Osteocyte (in vitro differentiated cells): ENCODE data around the gene FGD5. TPM values are rescaled to one million over a fixed set of nuclear protein-coding genes. Genes with fewer than 3 reads are reported as not detected.
"Not testable (repeated sequence)": the region's sequence is repeated elsewhere in the genome, so short reads cannot be mapped to it uniquely, and the experiment has no call there.

ENCODE experiments used
- DNase-seq: peaks from one replicate; pipeline ENCODE4 v3.0.0; 2021; ENCODE audit warnings: mixed read lengths; ENCODE audit not compliant: unreplicated experiment; ENCODE audit errors: extremely low spot score
- H3K27ac Mint-ChIP-seq: one replicate; pipeline ENCODE4 v1.8.0; 2021; ENCODE audit warnings: mild to moderate bottlenecking, mixed read lengths; ENCODE audit not compliant: unreplicated experiment
- H3K27me3 Mint-ChIP-seq: one replicate; pipeline ENCODE4 v1.8.0; 2021; ENCODE audit warnings: mixed read lengths; ENCODE audit not compliant: unreplicated experiment
- H3K36me3 Mint-ChIP-seq: one replicate; pipeline ENCODE4 v1.8.0; 2021; ENCODE audit warnings: mixed read lengths; ENCODE audit not compliant: unreplicated experiment
- H3K4me1 Mint-ChIP-seq: one replicate; pipeline ENCODE4 v1.8.0; 2021; ENCODE audit warnings: mixed read lengths; ENCODE audit not compliant: unreplicated experiment
- H3K4me3 Mint-ChIP-seq: one replicate; pipeline ENCODE4 v1.8.0; 2021; ENCODE audit warnings: mild to moderate bottlenecking, moderate library complexity, mixed read lengths; ENCODE audit not compliant: unreplicated experiment
- H3K9me3 Mint-ChIP-seq: one replicate; pipeline ENCODE4 v1.8.0; 2021; ENCODE audit warnings: mixed read lengths; ENCODE audit not compliant: unreplicated experiment
- CTCF ChIP-seq: fragments of 200-600 bp; sonication (generic); IDR thresholded peaks from 2 replicates; pipeline ENCODE4 v1.5.0; 2021; ENCODE audit warnings: antibody characterized with exemption, mild to moderate bottlenecking, moderate library complexity
- total RNA-seq: library from RNA; stranded (reverse); gene quantifications from 2 replicates; pipeline ENCODE4 v1.2.1, GENCODE V29; 2021

The FGD5 gene
- total RNA-seq, 1 donor from 2014 or later: not detected

GRCh38 chr3:14900881-14901873 lies 82.4 kb downstream of the FGD5 start:
- no peak for DNase-seq
- H3K4me1 Mint-ChIP-seq: no peaks in the 10 kb centered on the region
- H3K27ac Mint-ChIP-seq: no peak overlapping the region

GRCh38 chr3:14902719-14903118 lies 84.0 kb downstream of the FGD5 start:
- no peak for DNase-seq
- no peaks in the 10 kb centered on the region for H3K4me1 Mint-ChIP-seq
- no peak overlapping the region for H3K4me3 Mint-ChIP-seq
- H3K27me3 Mint-ChIP-seq: no peaks in the 10 kb centered on the region
- no peak for TF ChIP-seq CTCF
- peaks cover 8% of the 10 kb centered on the region for H3K9me3 Mint-ChIP-seq
- H3K36me3 Mint-ChIP-seq: no peaks in the 10 kb centered on the region
- no peak overlapping the region for H3K27ac Mint-ChIP-seq

More at GRCh38 chr3:14900881-14901873, 82.4 kb downstream of the FGD5 start:
- H3K9me3 Mint-ChIP-seq: peaks cover 8% of the 10 kb centered on the region
- H3K36me3 Mint-ChIP-seq: no peaks in the 10 kb centered on the region
- H3K27me3 Mint-ChIP-seq: peaks cover 7% of the 10 kb centered on the region
- no peak for TF ChIP-seq CTCF
- H3K4me3 Mint-ChIP-seq: no peak overlapping the region

- H3K9me3 Mint-ChIP-seq, DNase-seq, H3K4me1 Mint-ChIP-seq, H3K27ac Mint-ChIP-seq, H3K4me3 Mint-ChIP-seq, H3K36me3 Mint-ChIP-seq, H3K27me3 Mint-ChIP-seq: not testable (repeated sequence)
Observed at GRCh38 chr3:14903501-14903900, 84.7 kb downstream of the FGD5 start.

GRCh38 chr3:14905055-14905657 lies 86.4 kb downstream of the FGD5 start:
- Mint-ChIP-seq H3K4me1 (no peaks in the 10 kb centered on the region), H3K27me3 (peaks cover 1% of the 10 kb centered on the region), H3K36me3 (no peaks in the 10 kb centered on the region), H3K27ac (no peak overlapping the region), H3K9me3 (peaks cover 8% of the 10 kb centered on the region), H3K4me3 (no peak overlapping the region)
- DNase-seq: no peak
- no peak for TF ChIP-seq CTCF

- no peaks in the 10 kb centered on the region for H3K36me3 Mint-ChIP-seq
- no peak overlapping the region for H3K27ac Mint-ChIP-seq
- peaks cover 8% of the 10 kb centered on the region for H3K9me3 Mint-ChIP-seq
- DNase-seq: no peak
- no peak overlapping the region for H3K4me3 Mint-ChIP-seq
- TF ChIP-seq CTCF: no peak
- peaks cover 6% of the 10 kb centered on the region for H3K27me3 Mint-ChIP-seq
- no peaks in the 10 kb centered on the region for H3K4me1 Mint-ChIP-seq
Observed at GRCh38 chr3:14906355-14906971, 87.7 kb downstream of the FGD5 start.
